Measurements from ENCODE around the gene GIN1.

- TF ChIP-seq CTCF (IDR thresholded peaks at IDR 0.05; ENCODE audit: low read length) (no peak), EZH2 (optimal IDR thresholded peaks at IDR 0.05; ENCODE audit: low read depth, low read length) (no peak)
These were observed 9.5 kb downstream of the GIN1 start for GRCh38 chr5:103110403-103110802.
